HG02588 (cell line): ENCODE data around the gene C3orf49.

Source experiments
- ATAC-seq: cut with Tn5 transposase; IDR thresholded peaks from one replicate; pipeline ENCODE4 v1.9.1; 2021; ENCODE audit warnings: mild to moderate bottlenecking, moderate library complexity; ENCODE audit not compliant: unreplicated experiment

C3orf49 gene, protein sequence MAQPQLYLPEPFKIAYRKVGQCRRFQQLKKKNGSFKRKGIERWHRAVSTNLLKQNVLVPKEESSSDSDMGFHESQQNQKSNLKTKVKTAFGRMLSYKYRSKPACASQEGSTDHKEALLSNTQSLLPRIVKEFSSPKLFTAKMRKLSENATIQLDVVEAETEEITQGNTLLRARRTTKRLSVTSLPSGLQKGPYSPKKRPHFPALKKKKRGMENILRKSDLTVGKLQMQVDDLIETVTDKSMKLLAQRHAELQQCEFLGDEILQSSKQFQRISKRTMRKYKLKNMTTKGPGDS

DNA sequence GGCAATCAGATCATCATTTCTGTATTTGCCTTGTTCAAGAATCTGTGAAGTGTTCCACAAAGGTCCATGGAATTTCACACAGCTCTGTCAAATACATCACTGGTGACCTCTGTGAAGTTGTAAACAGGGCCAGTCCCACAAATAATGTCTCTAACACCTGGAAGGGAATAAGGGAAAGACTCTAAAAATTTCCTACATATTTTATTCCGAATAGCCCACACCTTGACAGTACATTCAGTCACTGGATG lies at the start of gene C3orf49:
Gene C3orf49 (plus strand): TSS at position 149 of the 248 bp plus-strand sequence. CDS start 173 bp downstream, outside the sequence.
- no peak for ATAC-seq

DNA sequence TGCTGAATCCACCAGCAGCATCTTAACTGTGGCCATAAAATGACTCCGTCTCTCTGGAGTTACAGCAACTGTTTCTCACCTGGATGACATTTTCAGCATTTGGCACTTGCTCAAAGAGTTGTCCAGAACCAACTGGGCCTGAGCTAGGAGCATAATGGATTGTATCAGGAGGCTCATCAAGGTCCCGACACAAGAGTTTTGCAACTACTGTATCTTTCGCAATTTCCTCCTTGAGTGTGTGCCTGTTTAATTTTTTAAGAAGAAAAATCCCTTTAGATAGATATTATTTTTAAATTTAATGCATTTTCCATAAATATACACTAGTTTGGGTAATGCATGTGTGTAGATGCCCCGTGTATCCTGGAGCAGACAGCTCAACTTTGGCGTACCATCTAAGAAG lies 44.3 kb upstream of the C3orf49 start:
- ATAC-seq = no peak

DNA sequence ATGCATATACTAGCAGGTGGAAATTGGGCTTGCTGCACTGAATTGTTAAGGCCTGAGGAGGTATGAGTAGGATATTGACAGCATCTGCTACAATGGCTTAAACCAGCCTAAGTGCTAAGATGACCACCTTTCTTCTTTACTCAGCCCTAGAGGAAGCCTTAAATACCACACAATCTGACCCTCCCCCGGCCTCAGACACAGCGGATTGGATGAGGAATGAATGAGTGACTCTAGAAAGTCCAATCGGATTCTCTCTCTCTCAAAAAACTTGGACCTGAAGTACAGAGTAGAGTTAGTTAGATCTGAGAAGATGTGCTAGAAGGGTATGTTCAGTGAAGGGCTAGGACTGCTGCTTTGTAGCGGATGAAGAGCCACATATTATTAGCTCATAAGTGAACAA lies 39.9 kb upstream of the C3orf49 start:
- no peak for ATAC-seq

DNA sequence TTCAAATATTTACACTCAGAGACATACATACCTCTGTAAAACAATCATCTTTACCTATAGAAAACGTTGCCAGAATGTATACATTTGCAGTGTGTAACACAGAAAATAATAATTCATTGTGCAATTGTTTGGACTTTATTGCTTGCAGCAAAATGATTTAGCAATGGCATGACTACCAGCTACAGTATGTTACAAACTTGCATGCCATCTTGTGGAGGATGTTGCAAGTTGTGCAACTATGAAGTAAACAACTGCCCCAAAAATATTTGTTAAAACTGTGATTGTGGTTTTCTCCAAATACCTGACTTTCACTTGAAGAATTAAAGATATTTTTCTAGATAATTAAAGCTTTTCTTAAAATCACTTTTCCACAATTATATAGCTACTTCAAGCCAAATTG lies 27.1 kb upstream of the C3orf49 start:
- no peak for ATAC-seq

DNA sequence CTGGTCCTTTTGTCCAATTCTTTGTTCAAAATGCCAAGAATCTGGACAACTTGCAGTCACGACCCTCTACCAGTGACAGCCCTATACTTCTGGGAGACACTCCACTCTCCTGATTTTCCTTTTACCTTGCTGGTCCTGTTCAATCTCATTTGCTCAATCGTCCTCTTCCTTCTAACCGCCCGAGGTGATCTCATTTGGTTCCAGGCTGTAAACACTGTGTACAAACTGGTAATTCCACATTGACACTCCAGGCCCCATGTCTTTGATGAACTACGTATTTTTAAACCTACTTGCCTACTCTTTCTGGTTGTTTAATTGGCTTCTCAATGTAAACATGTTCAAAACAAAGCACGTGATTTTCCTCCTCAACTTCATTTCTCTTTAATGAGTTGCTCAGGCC lies 23.7 kb upstream of the C3orf49 start:
- ATAC-seq = no peak

DNA sequence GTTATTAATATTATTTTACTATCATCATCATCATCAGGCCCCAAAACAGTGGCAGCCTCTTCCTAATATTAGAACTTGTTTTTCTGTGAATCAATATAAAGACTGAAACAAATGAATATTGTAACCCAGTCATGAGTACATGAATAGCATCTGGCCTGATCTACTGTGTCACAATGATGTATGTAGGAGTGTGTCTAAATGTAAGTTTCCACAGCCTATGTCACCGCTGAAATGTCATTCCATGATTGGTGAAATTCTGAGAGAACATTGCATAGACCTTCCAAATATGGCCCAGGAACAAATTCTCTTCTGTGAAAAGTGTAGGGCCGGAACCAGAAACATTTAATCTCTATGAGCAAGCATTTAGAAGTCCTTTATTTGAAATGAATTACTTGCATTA lies 20.6 kb upstream of the C3orf49 start:
- no peak for ATAC-seq

DNA sequence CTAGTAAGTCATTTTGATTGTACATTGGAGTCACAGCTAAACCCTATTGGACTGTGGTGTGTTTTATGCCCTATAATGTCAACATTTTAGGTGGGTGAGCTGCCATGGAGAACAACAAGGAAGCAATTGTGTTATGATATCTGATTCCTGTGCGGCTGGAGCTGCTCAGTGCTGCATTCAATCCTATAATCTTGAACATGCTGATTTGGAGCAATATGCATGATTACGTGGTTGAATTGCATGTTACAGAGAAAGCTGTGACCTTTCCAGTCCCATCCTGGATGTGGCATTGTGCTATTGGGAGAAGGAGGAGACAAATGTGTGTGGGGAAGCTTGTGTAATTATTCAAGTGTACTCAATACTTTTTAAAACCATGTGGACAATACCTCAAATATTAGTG lies 20.1 kb upstream of the C3orf49 start:
- ATAC-seq = no peak

DNA sequence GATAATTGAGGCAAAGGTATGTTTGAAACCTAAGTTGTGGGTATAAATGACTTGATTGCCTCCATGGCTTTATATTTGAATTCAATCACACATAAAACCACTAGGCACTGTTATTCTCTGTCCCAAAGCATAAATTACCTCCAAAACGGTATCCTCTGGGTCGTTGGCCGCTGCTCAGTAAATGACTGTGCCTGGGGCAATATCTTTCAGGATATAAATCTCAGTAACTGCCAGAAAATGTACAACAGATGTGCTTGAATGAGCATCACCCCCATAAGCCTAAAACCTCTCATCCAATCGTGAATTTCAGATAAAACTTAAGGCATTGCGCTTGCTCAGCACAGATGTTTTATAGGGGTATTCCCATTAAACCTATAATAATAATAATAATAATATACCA lies 19.0 kb upstream of the C3orf49 start:
- no peak for ATAC-seq

DNA sequence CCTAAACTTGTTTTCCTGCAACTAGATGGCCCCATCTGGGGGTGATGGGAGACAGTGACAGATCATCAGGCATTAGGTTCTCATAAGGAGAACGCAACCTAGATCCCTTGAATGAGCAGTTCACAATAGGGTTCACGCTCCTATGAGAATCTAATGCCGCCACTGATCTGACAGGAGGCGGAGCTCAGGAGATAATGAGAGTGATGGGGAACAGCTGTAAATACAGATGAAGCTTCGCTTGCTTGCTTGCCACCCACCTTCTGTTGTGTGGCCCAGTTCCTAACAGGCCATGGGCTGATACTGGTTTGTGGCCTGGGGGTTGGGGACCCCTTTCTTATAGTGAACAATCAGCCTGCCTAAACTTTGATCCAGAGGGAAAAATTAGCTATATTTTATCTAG lies 15.2 kb upstream of the C3orf49 start:
- ATAC-seq = no peak

DNA sequence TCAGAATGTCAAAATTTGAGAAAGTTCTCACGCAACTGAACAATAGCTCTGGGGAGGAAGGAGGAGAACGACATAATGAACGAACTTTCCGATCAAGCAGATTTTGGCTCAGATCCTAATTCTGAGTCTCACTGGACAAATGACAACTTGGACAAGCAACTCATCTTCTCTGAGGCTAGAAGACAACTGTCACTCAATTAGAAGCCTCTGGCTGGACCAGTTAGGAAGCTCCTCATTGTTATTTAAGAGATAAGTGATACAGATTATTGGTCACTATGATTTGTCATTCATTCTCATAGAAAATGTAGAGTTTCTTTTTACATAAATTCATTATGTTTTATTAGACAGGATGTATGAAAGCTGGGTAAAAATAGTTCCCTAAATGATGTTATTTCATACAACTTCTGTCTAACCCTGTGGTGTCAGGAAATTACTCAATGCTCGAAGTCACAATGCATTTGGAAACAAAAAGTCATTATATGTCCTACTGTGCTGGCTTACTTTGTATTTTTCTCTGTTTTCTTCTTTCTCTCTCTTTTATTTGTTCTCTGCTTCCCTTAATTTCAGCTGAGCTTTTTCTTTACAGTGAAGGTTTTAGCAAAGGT lies 11.0 kb upstream of the C3orf49 start:
- no peak for ATAC-seq

DNA sequence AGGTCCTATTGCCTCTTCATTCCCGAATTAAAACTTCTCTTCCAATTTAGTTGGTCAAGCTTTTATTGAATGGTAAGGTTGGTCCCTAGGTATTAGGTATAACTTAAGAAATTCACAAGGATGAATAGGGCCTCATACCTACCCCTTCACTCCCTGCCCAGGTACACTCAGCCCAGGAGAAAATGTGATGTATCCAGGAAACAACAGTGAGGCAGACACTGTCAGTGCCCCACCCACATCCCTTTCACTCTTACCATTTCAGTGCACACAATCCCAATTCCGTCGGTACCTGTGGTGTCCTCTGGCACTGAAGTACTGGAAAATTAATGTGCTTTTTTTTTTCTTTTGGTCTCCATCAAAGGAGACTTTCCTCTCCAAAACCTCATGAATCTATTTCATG lies 10.5 kb upstream of the C3orf49 start:
- no peak for ATAC-seq

DNA sequence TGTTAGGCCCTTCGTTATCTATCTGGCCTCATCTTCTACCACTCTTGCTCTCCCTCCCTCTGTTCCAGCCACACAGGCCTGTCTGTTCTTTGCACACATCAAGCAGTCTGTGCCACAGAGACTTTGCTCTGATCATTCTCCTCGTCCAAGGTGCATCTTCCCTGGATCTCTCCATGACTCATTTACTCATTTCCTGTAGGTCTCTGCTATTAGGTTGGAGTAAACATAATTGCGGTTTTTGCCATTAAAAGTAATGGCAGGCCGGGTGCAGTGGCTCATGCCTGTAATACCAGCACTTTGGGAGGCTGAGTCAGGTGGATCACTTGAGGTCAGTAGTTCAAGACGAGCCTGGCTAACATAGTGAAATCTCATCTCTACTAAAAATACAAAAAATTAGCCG lies 9.5 kb upstream of the C3orf49 start:
- no peak for ATAC-seq

DNA sequence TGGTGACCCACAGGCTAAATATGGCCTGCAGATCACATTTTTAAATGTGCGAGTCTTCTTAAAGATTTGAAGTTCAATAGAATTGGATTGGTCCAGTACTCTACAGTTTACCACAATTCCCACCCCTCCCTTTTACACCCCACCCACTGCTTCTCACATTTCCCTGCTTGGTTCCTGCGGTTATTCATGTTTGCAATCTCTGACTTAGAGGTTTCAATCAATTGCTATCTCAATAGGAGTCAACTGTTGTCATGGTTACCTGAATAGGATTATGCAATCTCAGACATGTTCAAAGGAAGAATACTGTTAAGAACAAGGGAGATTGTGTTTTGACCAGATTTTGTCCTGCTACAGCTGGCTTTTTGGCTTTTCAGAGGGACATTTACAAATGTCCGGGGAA lies 4.9 kb upstream of the C3orf49 start:
- no peak for ATAC-seq

DNA sequence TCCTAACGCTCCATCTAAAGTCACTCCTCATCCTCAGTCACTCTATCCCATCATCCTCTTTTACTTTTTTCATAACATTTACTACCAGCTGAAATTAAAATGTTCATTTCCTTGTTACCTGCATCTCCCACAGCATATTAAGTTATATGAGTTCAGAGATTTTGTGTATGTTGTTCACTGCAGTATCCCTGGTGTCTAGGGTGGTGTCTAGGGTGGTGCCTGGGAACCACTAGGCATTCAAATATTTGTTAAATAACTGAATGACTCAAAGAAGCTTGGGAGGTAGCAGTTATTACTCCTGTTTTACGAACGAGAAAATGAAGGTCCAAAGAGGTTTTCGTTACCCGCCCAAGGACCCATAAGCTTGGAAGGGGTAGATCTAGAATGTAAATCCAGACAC lies 1.9 kb upstream of the C3orf49 start:
- no peak for ATAC-seq

DNA sequence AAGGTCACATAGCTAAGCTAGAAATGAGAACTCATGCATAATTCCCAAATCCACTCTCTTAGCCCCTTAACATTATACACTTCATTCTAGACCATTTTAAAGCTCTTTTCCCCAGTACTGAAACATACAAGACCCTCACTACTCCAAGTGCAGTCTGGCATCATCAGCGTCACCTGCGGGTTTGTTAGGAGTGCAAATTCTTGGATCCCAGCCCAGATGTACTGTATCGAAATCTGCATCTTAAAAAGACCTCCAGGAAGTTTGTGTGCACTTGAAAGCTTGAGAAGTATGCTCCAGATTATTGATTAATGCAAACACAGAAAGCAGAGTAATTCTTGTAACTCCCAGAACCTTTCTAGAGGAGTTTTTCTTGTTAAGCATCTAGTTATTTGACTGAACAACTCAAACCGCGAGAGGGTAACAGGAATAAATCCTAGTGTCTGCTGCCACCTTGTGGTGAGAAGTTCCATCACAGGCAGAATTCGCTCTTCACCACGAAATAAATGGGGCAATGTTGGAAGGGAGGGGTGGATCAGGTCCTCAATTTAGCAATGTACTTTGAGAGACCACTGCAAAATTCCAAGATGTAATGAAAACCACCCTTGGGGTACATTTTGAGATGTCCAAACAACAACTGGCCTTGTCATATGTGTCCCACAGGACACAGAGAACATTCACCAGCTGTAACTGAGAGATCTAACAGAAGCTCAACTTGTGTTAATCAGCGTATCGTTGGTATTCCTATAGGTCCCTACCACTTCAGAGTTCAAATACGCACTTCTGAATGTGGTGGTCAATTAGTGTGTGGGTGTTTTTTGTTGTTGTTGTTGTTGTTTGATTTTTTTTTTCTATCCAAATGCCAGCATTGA lies 583 bp upstream of the C3orf49 start:
- no peak for ATAC-seq

DNA sequence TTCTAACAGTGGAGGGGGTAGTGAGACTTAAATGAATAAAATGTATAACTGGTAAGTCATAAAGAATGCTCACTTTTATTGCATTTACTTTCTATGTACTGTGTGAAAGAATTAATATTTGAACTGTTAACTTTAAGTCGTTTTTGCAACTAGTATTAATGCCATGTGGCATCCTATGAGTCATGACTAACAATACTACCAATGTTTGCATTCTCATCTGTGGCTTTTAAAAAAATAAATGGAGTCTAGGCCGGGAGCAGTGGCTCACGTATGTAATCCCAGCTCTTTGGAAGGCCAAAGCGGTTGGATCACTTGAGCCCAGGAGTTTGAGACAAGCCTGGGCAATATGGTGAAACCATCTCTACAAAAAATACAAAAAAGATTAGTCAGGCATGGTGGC lies 5.2 kb downstream of the C3orf49 start:
- no peak for ATAC-seq

DNA sequence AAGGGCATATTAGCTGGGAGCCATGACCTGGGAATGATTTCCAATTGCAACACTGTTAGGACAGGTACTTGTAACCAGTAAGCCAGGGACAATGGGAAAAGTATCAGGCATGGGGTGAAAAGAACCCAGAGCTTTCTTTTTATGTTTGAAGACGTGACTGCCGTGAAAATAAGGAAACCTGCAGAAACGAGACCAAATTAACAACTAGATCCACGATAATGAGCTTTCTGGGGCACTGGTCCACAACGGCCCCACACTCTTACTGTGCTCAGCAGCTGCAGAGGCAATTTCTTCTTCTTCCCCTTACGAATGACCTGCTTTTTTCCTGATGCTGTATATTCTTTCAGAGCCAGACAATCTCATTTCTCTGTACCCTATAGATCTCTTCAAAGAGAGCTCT lies 11.4 kb downstream of the C3orf49 start:
- ATAC-seq = no peak

DNA sequence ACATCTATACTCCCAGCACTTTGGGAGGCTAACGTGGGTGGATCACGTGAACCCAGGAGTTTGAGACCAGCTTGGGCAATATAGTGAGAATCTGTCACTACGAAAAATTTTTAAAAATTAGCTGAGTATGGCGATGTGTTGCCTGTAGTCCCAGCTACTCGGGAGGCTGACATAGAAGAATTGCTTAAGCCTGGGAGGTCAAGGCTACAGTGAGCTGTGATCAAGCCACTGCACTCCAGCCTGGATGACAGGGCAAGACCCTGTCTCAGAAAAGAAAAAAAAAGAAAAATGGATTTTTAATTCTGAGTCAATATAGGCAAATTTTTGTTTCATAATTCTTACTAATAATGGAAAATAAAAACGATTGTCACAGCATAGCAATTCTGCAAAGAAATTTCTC lies 13.3 kb downstream of the C3orf49 start:
- no peak for ATAC-seq

DNA sequence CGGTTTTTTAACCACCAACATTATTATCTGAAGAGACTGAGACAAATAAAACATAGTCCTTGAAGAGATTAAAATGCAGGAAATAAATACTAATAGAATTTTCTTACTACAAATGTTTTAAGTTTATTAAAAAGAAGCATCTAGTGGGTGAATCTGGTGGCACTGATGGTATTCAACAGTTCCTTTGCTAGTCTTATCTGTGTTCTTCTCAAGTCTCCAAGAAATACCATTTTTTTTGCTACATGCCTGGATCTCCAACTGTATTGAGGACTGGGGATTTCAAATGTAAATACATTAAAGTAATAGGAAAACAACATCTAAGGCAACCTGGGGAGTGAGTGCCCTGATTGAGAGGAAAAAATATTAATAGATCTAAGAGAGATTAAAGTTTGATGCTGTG lies 22.6 kb downstream of the C3orf49 start:
- ATAC-seq = no peak

DNA sequence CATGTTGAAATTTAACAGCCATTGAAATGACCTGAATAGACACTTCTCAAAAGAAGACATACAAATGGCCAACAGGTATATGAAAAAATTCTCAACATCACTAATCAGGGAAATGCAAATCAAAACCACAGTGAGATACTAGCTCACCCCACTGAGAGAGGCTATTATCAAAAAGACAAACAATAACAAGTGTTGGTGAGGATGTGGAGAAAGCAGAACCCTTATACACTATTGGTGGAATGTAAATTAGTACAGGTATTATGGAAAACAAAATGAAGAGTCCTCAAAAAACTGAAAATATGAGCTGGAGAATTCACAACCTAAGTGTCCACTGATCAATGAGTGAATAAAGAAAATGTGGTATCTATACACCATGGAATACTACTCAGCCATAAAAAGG lies 23.0 kb downstream of the C3orf49 start:
- no peak for ATAC-seq

DNA sequence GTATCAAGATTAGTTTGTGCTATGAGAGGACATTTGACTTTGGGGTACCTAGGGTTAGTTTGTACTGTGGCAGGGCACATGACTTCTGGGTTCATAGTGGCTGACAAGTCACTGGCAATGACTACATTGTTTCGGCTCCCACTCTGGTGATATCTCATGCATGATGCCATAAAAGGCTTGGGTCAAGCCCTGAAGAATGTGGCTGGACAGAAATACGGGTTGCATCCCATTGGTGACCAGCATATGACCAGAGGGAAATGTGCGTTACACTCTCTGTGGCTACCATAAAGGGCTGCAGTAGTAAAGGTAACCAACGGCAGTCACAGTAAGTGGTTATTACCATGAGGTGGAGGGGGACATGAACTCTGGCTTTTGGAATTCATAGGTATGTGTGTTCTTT lies 26.1 kb downstream of the C3orf49 start:
- no peak for ATAC-seq

DNA sequence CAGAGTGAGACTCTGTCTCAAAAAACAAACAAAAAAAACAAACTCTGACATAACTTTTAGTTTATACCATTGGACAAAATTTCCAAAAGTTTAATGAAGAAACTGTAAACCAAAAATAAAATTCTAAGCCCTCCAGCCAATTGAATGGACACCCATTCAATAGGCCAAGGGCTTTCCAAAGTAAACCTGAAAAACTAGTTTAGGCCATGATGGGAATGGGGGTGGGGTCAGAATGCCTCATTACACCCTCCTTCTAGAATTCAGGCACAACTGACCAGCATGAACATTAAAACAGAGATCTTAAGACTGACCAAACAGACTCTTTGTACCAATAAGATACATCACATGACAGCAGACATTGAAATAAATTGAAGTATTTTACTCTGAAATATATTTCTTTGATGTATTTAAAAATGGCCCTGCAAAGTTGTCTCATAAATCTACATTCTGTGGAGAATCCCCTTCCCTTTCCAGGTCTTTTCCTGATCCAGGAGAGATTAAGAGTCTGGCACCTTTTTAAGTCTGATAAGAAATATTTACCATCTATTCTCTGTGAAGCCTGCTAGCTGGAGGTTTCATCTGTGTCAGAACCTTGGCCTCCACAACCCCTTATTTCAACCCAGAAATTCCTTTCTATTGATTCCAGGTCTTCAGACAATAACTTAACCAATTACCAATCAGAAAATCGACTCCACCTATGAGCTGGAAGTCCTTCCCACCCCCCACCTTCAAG lies 28.8 kb downstream of the C3orf49 start:
- ATAC-seq = no peak
